GM21576 (cell line): Measurements from ENCODE around the gene OR52R1.
A peak's percentile ranks its signal among the peaks of the same experiment; 100 is the strongest.
"Not testable (repeated sequence)": the region's sequence is repeated elsewhere in the genome, so short reads cannot be mapped to it uniquely, and the experiment has no call there.

ENCODE experiments used
- ATAC-seq: cut with Tn5 transposase; IDR thresholded peaks from one replicate; pipeline ENCODE4 v1.9.1; 2021; ENCODE audit warnings: mild to moderate bottlenecking, moderate library complexity; ENCODE audit not compliant: unreplicated experiment

Gene OR52R1

GRCh38 chr11:4804280-4804679, at the start of gene OR52R1:
Gene OR52R1 (minus strand): TSS chr11:4804380. CDS start chr11:4804380, 0 bp downstream.
- ATAC-seq = no peak

DNA sequence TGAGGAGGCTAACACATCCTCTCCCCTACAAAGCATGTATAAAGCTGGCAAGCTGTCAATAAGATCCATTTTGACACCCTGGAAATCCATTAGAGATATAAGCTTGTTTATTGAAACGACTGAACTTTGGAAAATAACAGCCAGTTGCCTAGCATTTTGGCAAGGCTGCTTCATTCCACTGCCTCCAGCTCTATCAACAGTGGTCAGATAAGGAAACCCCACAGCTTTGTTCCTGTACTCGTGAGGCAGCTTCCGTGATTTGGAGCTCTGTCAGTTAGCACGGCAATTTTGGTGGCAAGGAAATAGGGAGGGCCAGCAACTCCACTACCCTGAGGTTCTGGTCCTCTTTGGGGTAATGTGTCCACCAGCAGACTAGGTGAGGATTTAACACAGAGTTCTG, 46.9 kb upstream of the OR52R1 start:
- ATAC-seq = no peak

DNA sequence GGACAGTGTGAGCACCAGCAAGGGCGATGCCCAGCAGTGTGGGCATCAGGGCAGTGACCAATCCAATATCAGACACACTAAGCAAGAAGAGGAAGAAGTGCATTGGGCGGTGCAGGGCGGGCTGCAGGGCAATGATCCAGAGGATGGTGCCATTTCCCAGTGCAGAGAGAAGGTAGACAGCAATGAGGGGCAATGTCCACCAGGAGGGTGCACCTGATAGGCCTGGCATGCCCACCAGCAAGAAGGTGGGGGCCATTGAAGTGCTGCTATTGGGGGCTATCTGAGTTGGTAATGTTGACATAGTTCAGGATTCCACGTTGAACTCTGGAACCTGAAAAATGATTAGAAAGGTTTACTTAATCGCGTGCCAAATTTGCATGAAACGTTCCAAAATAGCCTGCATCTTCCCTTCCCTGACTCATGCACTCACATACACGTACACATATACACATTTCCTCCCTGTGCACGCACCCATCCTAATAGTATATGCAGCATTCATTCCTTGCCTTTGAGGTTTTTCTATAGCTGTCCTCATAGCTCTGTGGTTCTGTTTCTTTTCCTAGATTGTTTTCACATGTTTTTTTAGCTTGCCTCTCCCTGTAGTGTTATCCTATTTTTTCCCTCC, 44.8 kb upstream of the OR52R1 start, which contains the start of gene OR51S1:
TSS of gene OR51S1 (minus strand) at position 301 of the 625 bp plus-strand sequence. CDS start at position 301, 0 bp downstream.
- no peak for ATAC-seq

GRCh38 chr11:4839851-4840549, 35.8 kb upstream of the OR52R1 start:
- ATAC-seq = no peak

DNA sequence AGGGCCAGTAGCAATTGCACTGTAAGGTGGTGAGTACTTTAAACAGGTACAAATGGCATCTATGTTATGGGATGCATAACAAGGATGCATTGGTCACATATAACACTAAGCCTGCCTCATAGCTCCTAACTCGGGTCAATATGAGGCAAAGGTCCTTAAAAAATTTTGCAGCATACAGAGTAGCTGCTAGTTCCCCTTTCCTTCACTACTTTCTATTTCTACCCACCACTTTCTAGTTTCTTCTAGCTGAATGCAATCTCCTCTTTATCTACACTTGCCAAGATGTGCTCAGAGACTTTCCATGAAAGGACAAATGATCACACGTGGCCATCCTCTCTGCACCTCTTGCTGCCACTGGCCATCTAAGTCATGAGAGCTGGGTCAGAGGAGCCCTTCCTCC, 26.7 kb upstream of the OR52R1 start:
- no peak for ATAC-seq

DNA sequence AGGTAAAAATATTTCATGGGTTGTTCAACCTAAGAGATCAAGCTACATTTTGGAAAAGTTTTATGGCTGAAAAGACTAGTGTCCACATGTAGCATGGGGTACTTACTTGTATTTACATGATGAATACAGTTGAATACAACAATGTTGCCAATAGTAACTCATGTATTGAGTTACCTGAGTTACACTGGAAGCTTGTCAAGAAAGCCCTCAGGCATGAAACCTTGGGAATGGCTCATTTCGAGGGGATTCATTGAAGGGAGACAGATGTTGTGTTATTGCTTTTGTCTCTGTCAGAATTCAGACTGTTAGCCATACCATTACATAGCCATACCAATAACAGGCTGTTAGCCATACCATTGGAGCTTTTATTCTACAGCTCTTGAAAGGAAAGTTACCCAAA, 26.2 kb upstream of the OR52R1 start:
- no peak for ATAC-seq

DNA sequence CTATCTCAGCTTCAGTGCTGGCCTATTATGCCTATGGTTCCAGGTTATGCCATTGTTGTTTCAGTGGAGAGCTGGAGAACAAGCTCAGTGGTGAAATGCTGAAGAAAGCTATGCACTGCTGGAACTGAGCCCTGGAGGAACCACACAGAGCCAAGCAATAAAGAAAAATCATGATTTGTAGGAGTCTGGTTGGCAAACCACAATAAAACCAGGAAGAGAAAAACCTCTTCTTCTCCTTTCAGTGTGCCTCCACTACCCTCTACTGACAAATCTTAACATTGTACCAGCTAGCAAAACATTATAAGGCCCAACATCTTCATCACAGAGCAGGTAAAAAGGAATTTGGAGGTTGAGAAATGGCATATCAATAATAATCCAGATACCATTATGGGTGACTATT, 22.2 kb upstream of the OR52R1 start:
- ATAC-seq = no peak

DNA sequence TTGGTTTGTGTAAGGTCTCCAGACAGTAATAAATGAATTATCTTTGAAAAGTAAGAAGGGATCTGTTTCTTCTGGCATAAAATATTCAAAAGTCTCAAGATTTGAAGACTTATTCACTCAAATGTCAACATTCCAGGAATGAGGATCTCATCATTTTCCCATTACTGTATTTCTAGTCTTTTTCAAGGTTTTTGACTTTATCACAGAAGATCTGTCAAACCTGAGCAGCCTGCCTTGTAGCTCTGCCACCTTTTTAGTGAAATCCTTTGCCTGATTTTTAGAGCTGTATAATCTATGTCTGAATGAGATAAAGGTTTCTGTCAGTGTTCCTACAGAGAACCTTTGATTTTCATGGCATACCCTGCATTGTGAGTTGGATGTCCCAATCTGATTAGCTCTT, 21.0 kb upstream of the OR52R1 start:
- no peak for ATAC-seq

GRCh38 chr11:4821021-4821420, 16.8 kb upstream of the OR52R1 start, which contains the start of gene OR51F2:
Gene OR51F2 (plus strand): TSS chr11:4821321. CDS start chr11:4821422, 101 bp downstream.
- ATAC-seq = no peak

- ATAC-seq = no peak
Observed at GRCh38 chr11:4809246-4809645, 5.1 kb upstream of the OR52R1 start.

GRCh38 chr11:4808476-4808875, 4.3 kb upstream of the OR52R1 start:
- no peak for ATAC-seq

- not testable (repeated sequence) for ATAC-seq
Observed at GRCh38 chr11:4801316-4801715, 2.9 kb downstream of the OR52R1 start.

GRCh38 chr11:4798427-4799183, 5.6 kb downstream of the OR52R1 start:
- ATAC-seq = no peak

- no peak for ATAC-seq
Observed at GRCh38 chr11:4797206-4797605, 7.0 kb downstream of the OR52R1 start.

- ATAC-seq = no peak
Observed at GRCh38 chr11:4782454-4782853, 21.7 kb downstream of the OR52R1 start.

DNA sequence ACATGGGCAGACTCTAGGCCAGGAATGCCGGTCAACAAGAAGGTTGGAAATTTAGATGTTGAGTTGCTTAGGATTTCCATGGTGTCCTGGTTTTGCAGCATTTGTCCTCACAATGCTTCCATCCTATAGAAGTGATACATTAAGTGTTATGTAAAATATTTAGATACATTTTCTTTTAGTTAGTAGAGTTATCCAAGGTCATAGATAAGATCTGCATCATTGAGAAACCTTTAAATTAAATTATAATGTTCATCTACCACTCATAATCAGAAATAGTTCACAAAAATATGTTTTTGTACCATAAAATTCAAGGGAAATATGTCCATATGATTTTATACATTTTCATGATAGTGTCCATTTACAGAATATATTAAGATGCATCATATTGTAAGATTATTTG, 34.3 kb downstream of the OR52R1 start, which contains the start of gene OR51F1:
TSS of gene OR51F1 (minus strand) at position 101 of the 400 bp plus-strand sequence. CDS start at position 101, 0 bp downstream.
- no peak for ATAC-seq

- no peak for ATAC-seq
Observed at GRCh38 chr11:4768094-4768493, 36.1 kb downstream of the OR52R1 start.

- ATAC-seq = no peak
Observed at GRCh38 chr11:4766420-4767043, 37.6 kb downstream of the OR52R1 start.

DNA sequence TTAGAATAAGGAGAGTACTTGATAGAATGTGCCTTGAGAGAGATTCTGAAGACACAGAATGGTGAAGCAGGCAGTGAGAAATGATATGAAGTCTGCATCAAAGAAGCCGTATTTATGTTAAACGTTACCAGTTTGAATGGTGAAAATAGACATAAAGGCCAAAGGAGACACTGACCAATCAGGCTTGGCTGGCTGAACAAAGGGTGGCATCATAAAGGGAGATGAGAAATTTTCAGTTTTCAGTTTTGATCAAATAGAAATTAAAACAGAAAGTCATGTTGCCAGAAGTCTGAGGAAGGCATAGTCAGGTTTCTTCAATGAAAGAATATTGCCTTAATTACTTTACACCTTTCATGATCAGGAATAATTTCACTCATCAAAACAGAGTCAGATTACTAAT, 41.1 kb downstream of the OR52R1 start:
- peak; percentile 69 for ATAC-seq
